BE2C (cell line): ENCODE measurements around the gene SSR4.

ENCODE experiments used
- DNase-seq: peaks from one replicate; pipeline ENCODE4 v3.0.0-alpha.2; 2020
- H3K27me3 ChIP-seq: fragments of 250-450 bp; sonication (Bioruptor Pico); 2 replicates; pipeline ENCODE4 v1.5.1; 2020; ENCODE audit warnings: mild to moderate bottlenecking
- H3K36me3 ChIP-seq: fragments of 250-450 bp; sonication (Bioruptor Pico); 2 replicates; pipeline ENCODE4 v1.5.1; 2020; ENCODE audit warnings: mild to moderate bottlenecking
- H3K4me1 ChIP-seq: fragments of 250-450 bp; sonication (Bioruptor Pico); 2 replicates; pipeline ENCODE4 v1.5.1; 2020
- H3K4me3 ChIP-seq: 2 replicates; pipeline ENCODE4 v1.5.1; 2011; ENCODE audit warnings: low read depth, low read length
- H3K9me3 ChIP-seq: fragments of 250-450 bp; sonication (Bioruptor Pico); 2 replicates; pipeline ENCODE4 v1.5.1; 2020
- TF ChIP-seq, protein P1 (sequence below): IDR thresholded peaks from 2 replicates; pipeline ENCODE4 v1.5.1; 2012; ENCODE audit warnings: mild to moderate bottlenecking, low read depth, low read length

SSR4 gene

DNA sequence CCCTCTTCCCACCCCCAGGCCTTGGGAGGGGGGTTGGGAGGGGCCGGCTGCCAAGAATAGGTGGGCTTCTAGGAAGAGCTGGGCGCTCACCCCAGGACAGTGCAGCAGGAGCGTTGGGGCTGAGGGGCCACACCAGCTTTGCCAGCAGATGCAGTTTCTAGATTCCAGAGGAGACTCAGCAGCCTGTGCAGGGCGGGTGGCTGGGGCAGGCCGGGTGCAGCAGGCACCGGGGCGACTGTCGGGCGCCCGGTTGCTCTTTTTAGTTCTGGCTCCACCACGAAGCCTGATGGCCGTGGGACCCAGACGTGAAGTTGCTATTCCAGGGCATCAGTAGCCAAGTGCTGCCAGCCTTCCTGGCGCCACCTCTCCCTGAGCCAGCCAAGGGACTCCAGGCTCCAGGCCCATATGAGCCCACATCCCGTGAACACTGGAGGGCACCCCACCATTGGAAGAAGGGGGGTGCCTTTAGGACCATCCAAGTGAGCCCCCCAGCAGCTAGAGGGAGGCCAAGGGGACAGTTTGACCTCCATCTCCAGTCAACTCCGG is 5.8 kb downstream of the SSR4 start:
- TF ChIP-seq, protein P1, sequence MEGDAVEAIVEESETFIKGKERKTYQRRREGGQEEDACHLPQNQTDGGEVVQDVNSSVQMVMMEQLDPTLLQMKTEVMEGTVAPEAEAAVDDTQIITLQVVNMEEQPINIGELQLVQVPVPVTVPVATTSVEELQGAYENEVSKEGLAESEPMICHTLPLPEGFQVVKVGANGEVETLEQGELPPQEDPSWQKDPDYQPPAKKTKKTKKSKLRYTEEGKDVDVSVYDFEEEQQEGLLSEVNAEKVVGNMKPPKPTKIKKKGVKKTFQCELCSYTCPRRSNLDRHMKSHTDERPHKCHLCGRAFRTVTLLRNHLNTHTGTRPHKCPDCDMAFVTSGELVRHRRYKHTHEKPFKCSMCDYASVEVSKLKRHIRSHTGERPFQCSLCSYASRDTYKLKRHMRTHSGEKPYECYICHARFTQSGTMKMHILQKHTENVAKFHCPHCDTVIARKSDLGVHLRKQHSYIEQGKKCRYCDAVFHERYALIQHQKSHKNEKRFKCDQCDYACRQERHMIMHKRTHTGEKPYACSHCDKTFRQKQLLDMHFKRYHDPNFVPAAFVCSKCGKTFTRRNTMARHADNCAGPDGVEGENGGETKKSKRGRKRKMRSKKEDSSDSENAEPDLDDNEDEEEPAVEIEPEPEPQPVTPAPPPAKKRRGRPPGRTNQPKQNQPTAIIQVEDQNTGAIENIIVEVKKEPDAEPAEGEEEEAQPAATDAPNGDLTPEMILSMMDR = no peak
- peaks cover 27% of the 10 kb centered on the region for H3K36me3 ChIP-seq

DNA sequence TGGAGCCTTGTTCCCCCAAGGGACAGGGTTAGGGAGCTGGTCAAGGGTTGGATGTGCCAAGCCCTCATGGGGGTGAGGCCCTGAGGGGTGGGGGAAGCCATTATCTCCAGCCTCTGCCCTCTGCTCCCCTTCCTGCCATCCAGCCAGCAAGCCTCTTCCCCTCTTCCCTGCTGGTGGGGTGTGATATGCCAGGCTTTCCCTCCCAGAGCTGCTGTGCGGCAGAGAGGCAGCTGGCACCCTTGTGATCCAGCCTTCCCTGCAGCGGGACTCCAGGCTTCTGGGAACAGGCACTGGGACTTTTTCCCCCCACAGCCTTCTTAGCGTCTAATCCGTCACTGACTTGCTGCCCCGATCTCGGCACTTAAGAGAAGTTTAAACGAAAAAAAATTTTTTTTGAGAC is 6.3 kb downstream of the SSR4 start:
- Histone ChIP-seq H3K36me3 (peaks cover 27% of the 10 kb centered on the region), H3K4me3 (no peak overlapping the region), H3K4me1 (no peaks in the 10 kb centered on the region), H3K9me3 (no peaks in the 10 kb centered on the region), H3K27me3 (no peaks in the 10 kb centered on the region)
- TF ChIP-seq, protein P1 = no peak
- DNase-seq = no peak

More for the DNA sequence above, 5.8 kb downstream of the SSR4 start:
- Histone ChIP-seq H3K4me1 (no peaks in the 10 kb centered on the region), H3K9me3 (no peaks in the 10 kb centered on the region), H3K27me3 (no peaks in the 10 kb centered on the region), H3K4me3 (no peak overlapping the region)
- DNase-seq = no peak

DNA sequence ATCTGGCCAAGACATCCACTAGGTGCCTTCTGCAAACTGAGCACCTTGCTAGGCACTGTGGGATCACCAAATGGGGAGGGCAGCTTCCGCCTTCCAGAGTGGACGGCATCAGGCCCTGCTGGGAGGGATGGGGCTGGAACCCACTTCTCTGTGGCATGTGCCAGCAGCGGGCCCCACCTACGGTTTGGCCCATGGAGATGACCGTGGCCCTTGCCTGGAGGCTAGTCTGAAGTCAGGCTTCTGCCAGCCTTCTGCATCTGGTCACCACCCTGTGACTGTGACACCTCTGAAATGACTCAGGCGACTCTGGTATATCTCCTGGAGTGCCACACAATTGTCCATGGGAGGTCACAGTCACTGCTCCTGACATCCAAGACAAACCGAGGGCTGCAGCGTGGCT is 7.2 kb downstream of the SSR4 start:
- Histone ChIP-seq H3K9me3 (no peaks in the 10 kb centered on the region), H3K4me3 (no peak overlapping the region), H3K36me3 (peaks cover 18% of the 10 kb centered on the region), H3K4me1 (no peaks in the 10 kb centered on the region), H3K27me3 (no peaks in the 10 kb centered on the region)
- TF ChIP-seq, protein P1 = no peak
- no peak for DNase-seq

DNA sequence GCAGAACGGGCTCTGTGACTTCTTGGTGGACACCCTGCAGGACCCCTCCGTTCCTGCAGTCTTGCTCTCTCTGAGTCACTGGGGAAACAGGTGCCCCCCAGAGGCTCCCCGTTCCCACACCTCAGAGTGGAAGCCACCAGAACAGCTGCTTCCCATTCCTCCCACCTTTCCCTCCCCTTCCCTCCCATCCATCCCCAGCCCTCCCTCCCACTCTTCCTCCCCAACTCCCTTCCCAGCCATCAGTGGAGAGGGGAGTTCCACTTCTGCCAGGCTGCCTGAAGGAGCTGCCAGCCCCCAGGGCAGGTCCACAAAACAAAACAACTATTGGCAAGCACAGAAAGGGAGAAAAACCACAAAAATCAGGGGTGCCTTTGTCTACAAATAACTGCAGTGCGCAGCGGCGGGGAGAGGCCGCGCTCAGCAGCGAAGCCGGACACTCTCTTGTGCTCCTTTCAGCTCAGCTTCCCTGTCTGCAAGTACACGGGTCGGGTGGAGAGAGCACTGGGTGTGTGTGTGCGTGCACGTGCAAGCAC is 8.1 kb downstream of the SSR4 start:
- Histone ChIP-seq H3K36me3 (peaks cover 9% of the 10 kb centered on the region), H3K9me3 (no peaks in the 10 kb centered on the region), H3K27me3 (no peaks in the 10 kb centered on the region), H3K4me1 (no peaks in the 10 kb centered on the region), H3K4me3 (no peak overlapping the region)
- DNase-seq = no peak
- TF ChIP-seq, protein P1 = no peak

DNA sequence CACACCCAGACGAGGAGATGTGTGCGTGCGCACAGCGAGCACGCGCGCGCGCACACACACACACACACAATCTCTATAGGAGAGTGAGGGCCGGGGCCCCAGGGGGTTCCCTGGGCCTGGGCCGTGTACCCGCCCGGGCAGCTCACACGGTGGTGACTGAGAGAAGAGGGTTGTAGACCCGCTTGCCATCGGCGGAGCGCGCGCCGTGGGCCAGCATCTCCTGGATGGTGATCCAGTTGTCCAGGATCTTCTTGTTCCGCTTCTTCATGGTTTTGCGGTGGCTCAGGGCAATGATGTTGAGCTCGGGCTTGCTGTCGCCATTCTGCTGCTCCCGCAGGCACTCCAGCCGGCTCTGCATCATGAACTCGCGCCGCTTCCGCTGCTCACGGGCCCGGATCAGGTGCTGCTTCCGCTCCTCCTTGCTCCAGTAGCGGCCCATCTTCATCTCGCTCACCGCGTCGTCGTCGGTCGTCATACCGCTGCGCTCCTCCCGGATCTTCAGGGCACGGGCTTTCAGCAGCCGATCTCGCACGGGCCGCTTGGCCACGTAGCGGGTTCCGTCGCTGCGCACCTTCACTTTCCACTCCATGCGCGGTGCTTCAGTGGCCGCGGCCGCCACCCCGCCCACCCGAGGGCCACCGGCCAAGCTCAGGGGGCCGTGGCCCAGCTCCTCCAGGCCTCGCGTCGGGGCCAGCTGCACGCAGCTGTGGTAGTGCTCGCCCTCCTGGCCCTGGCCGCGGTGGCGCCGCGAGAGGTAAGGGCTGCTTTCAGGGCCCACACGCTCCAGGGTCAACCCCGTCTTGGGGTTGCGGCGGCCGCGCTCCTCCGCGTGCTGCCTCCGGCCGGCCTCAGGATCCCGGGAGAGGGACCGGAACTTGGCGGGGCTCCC is 9.0 kb downstream of the SSR4 start:
- TF ChIP-seq, protein P1 = no peak
- Histone ChIP-seq H3K4me3 (no peak overlapping the region), H3K9me3 (no peaks in the 10 kb centered on the region)

More for the DNA sequence above, 9.0 kb downstream of the SSR4 start:
- DNase-seq = no peak
- Histone ChIP-seq H3K4me1 (no peaks in the 10 kb centered on the region), H3K27me3 (no peaks in the 10 kb centered on the region), H3K36me3 (peaks cover 3% of the 10 kb centered on the region)
